Urothelium cell line (cell line): ENCODE measurements around the gene THAP11.

Experiments
- DNase-seq: peaks from one replicate; pipeline ENCODE4 v3.0.0; 2011; ENCODE audit warnings: low spot score, mixed read lengths
- FAIRE-seq: peaks from 2 replicates; lab custom pipeline; 2011; peaks lifted over from hg19 to GRCh38; lab: Jason Lieb, UNC

Gene THAP11

GRCh38 chr16:67881621-67882161, 39.6 kb downstream of the THAP11 start:
- FAIRE-seq (no peak), DNase-seq (no peak)

- no peak for FAIRE-seq
- no peak for DNase-seq
Observed at GRCh38 chr16:67882374-67883145, 40.4 kb downstream of the THAP11 start.

GRCh38 chr16:67883146-67883871, 41.2 kb downstream of the THAP11 start:
- FAIRE-seq, result no peak
- no peak for DNase-seq

GRCh38 chr16:67883872-67884261, 41.7 kb downstream of the THAP11 start:
- peak; percentile 80 for DNase-seq
- no peak for FAIRE-seq

- FAIRE-seq (no peak), DNase-seq (no peak)
Observed at GRCh38 chr16:67884684-67885083, 42.6 kb downstream of the THAP11 start, which contains the start of gene NRN1L. NRN1L (plus strand) TSS chr16:67884885; CDS start chr16:67884904, 19 bp downstream.

GRCh38 chr16:67885545-67885944, 43.4 kb downstream of the THAP11 start:
- DNase-seq, result no peak
- no peak for FAIRE-seq

- FAIRE-seq (no peak), DNase-seq (no peak)
Observed at GRCh38 chr16:67885976-67886375, 43.9 kb downstream of the THAP11 start.

- no peak for FAIRE-seq
- no peak for DNase-seq
Observed at GRCh38 chr16:67886387-67886786, 44.3 kb downstream of the THAP11 start.

GRCh38 chr16:67888331-67888730, 46.2 kb downstream of the THAP11 start:
- DNase-seq (no peak), FAIRE-seq (no peak)

GRCh38 chr16:67892375-67892774, 50.3 kb downstream of the THAP11 start:
- DNase-seq (no peak), FAIRE-seq (no peak)

- DNase-seq (peak; percentile 99), FAIRE-seq (no peak)
Observed at GRCh38 chr16:67892899-67893742, 51.0 kb downstream of the THAP11 start, which contains the start of gene PSKH1. PSKH1 (plus strand) TSS chr16:67893254; CDS start chr16:67908750, 15,496 bp downstream.
